ENCODE data around the gene TNXB.

- TF ChIP-seq CTCF (IDR thresholded peaks at IDR 0.05) (no peak), POLR2A (IDR thresholded peaks at IDR 0.05) (no peak)
These were observed 23.2 kb downstream of the TNXB start for GRCh38 chr6:32085759-32086459.
